NCI-H1048 (cell line): ENCODE results near the gene FAM184A.
"Not testable (repeated sequence)": the region's sequence is repeated elsewhere in the genome, so short reads cannot be mapped to it uniquely, and the experiment has no call there.

Experiments used
- DNase-seq: peaks from one replicate; lab custom pipeline; 2025; lab: John Stamatoyannopoulos, UW

FAM184A gene

GRCh38 chr6:119020597-119021561 lies 57.6 kb downstream of the FAM184A start:
- DNase-seq, result no peak

- DNase-seq, result not testable (repeated sequence)
Observed at GRCh38 chr6:119015165-119015564, 63.3 kb downstream of the FAM184A start.

GRCh38 chr6:119012521-119012920 lies 65.9 kb downstream of the FAM184A start:
- no peak for DNase-seq

GRCh38 chr6:119009266-119009665 lies 69.2 kb downstream of the FAM184A start:
- not testable (repeated sequence) for DNase-seq

GRCh38 chr6:119006974-119007373 lies 71.5 kb downstream of the FAM184A start:
- DNase-seq, result no peak

GRCh38 chr6:119002069-119002468 lies 76.4 kb downstream of the FAM184A start:
- no peak for DNase-seq

GRCh38 chr6:118999494-119000040 lies 78.9 kb downstream of the FAM184A start:
- DNase-seq, result no peak

- not testable (repeated sequence) for DNase-seq
Observed at GRCh38 chr6:118997426-118997825, 81.0 kb downstream of the FAM184A start.

GRCh38 chr6:118996289-118996820 lies 82.1 kb downstream of the FAM184A start:
- no peak for DNase-seq

- no peak for DNase-seq
Observed at GRCh38 chr6:118993803-118994251, 84.6 kb downstream of the FAM184A start.

GRCh38 chr6:118993358-118993757 lies 85.1 kb downstream of the FAM184A start:
- DNase-seq, result no peak

GRCh38 chr6:118992186-118992795 lies 86.2 kb downstream of the FAM184A start:
- DNase-seq, result no peak

- no peak for DNase-seq
Observed at GRCh38 chr6:118986312-118986711, 92.2 kb downstream of the FAM184A start.

- DNase-seq, result no peak
Observed at GRCh38 chr6:118985123-118985830, 93.2 kb downstream of the FAM184A start.

GRCh38 chr6:118984342-118984741 lies 94.1 kb downstream of the FAM184A start:
- no peak for DNase-seq

GRCh38 chr6:118982575-118982911 lies 95.9 kb downstream of the FAM184A start:
- DNase-seq, result no peak

- no peak for DNase-seq
Observed at GRCh38 chr6:118981884-118982574, 96.4 kb downstream of the FAM184A start.

- no peak for DNase-seq
Observed at GRCh38 chr6:118980063-118980462, 98.4 kb downstream of the FAM184A start.

GRCh38 chr6:118974790-118975189 lies 103.7 kb downstream of the FAM184A start:
- no peak for DNase-seq

- DNase-seq, result no peak
Observed at GRCh38 chr6:118971682-118972081, 106.8 kb downstream of the FAM184A start.

- no peak for DNase-seq
Observed at GRCh38 chr6:118970866-118971265, 107.6 kb downstream of the FAM184A start.
